ENCODE measurements around the gene NDUFA6.
A peak's percentile ranks its signal among the peaks of the same experiment; 100 is the strongest.

- TF ChIP-seq CTCF (IDR thresholded peaks at IDR 0.05 in 4 of 5, conservative IDR thresholded peaks at IDR 0.05 in 1 of 5) = peak in 1 of 5 experiments; percentile 38
- TF ChIP-seq POLR2A (IDR thresholded peaks at IDR 0.05) = no peak
These were observed 24.1 kb upstream of the NDUFA6 start for GRCh38 chr22:42114721-42115120.

Measured in gastrocnemius medialis (tissue), 4 donors.